ENCODE measurements around the gene NID2.

The NID2 gene

GRCh38 chr14:52080158-52080800 lies 11.4 kb upstream of the NID2 start:
- DNase-seq, result no peak

- DNase-seq, result no peak
These were observed 10.5 kb upstream of the NID2 start for GRCh38 chr14:52079239-52079959.

- no peak for DNase-seq
These were observed 9.9 kb upstream of the NID2 start for GRCh38 chr14:52078721-52079120.

GRCh38 chr14:52078095-52078531 lies 9.3 kb upstream of the NID2 start:
- DNase-seq, result no peak

- no peak for DNase-seq
These were observed 8.6 kb upstream of the NID2 start for GRCh38 chr14:52077256-52077979.

- no peak for DNase-seq
These were observed 7.5 kb upstream of the NID2 start for GRCh38 chr14:52076334-52076733.

GRCh38 chr14:52075371-52075770 lies 6.5 kb upstream of the NID2 start:
- no peak for DNase-seq

- DNase-seq, result no peak
These were observed 4.4 kb upstream of the NID2 start for GRCh38 chr14:52073251-52073650.

GRCh38 chr14:52072266-52072780 lies 3.5 kb upstream of the NID2 start:
- no peak for DNase-seq

GRCh38 chr14:52071675-52072074 lies 2.8 kb upstream of the NID2 start:
- DNase-seq, result no peak

GRCh38 chr14:52070051-52070431 lies 1.2 kb upstream of the NID2 start:
- no peak for DNase-seq

- no peak for DNase-seq
These were observed 620 bp upstream of the NID2 start for GRCh38 chr14:52069307-52070050.

- DNase-seq, result no peak
These were observed 815 bp downstream of the NID2 start for GRCh38 chr14:52067873-52068614.

GRCh38 chr14:52064174-52064573 lies 4.7 kb downstream of the NID2 start:
- DNase-seq, result no peak

GRCh38 chr14:52063052-52063462 lies 5.8 kb downstream of the NID2 start:
- DNase-seq, result no peak

GRCh38 chr14:52061890-52062289 lies 7.0 kb downstream of the NID2 start:
- DNase-seq, result no peak

GRCh38 chr14:52061390-52061789 lies 7.5 kb downstream of the NID2 start:
- DNase-seq, result no peak

- DNase-seq, result no peak
These were observed 8.8 kb downstream of the NID2 start for GRCh38 chr14:52060080-52060479.

- DNase-seq, result no peak
These were observed 9.2 kb downstream of the NID2 start for GRCh38 chr14:52059649-52060048.

- no peak for DNase-seq
These were observed 10.5 kb downstream of the NID2 start for GRCh38 chr14:52058341-52058740.

- no peak for DNase-seq
These were observed 13.7 kb downstream of the NID2 start for GRCh38 chr14:52055167-52055566.

- DNase-seq, result no peak
These were observed 14.2 kb downstream of the NID2 start for GRCh38 chr14:52054678-52055077.

All from SIG-M5 (cell line).